HG03139 (cell line): Measurements from ENCODE around the gene SUN2.

ENCODE experiments used
- ATAC-seq: cut with Tn5 transposase; IDR thresholded peaks from one replicate; pipeline ENCODE4 v1.9.1; 2021; ENCODE audit not compliant: unreplicated experiment

The SUN2 gene

DNA sequence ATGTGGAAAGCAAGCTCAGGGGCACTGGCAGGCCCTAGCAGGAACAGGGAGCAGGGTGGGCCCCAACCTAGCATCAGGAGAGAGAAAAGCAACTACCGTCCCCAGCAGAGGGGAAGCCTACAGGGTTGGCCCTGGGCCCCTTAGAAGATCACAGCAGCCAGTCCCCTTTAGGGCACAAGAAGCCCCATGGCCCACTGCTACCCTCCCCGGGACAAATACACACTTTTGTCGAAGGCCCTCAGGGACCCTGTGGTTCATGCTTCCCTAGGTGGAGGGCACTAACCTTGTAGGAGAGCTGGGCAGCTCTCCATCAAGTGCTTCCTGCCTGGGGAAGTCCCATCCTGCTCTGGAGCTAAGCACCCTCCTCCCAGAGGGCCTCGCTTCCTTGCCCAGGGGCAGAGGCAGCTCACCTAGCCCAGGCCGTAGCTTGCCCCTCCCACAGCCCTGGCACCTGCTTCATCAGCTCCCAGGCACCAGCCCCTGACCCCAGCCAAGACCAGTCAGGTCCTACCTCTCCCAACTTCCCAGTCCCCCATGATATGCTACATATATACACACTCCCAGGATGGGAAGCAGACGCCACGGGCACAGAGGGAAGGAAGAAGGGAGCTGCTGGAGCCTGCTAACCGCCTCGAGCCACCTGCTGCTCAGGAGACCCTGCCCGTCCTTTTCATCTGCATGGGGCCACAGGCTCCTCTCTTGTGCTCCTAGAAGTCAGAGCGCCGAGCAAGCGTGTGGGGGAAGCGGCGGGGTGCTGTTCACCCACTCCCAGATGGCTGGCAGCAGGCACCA is 20.1 kb downstream of the SUN2 start:
- ATAC-seq, result no peak

DNA sequence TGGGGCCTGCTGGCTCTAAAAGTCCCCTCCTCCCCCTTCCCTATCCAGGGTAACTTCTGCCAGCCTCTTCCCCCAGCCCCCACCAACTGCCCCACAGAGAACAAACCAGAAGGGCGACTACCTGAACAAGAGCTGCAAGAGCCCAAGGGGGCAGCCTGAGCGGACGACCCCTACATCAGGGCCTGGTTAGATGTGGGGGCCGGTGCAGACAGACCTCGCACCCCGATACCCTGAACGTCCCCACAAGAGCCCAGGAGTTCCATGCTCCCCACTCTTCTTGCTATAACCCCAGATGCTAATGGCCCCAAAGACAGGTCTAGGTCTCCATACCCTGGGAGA is 20.7 kb downstream of the SUN2 start:
- no peak for ATAC-seq

DNA sequence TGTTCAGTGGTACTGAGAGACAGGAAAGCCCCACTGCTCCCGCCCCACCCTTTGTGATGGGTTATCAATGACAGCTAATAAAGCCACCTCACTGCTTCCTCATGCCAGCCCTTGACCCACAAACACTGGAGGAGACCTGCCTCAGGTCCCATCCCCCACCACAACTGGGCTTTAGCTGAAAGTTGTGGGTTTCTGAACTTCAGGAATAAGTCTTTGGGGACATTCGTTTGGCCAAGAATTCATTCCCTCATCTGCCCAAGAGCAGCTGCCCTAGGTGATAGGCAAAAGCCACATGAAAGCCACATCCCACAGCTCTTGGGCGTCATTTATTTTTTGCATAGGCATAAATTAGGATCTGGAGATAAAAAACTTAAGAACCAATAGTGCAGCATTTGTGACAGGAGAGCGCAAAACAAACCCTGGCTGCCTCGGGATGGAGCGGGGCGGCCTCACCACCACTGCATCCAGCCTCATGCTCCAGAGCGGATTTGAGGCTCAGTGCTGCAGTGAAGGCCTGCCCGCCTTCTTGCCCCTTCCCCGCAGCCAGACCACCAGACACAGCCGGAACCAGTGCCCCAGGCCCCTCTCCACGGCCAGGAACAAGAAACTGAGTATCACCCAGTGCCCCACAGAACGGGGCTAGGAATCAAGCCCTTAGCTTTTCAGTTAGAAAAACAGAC is 21.2 kb downstream of the SUN2 start:
- ATAC-seq, result no peak

DNA sequence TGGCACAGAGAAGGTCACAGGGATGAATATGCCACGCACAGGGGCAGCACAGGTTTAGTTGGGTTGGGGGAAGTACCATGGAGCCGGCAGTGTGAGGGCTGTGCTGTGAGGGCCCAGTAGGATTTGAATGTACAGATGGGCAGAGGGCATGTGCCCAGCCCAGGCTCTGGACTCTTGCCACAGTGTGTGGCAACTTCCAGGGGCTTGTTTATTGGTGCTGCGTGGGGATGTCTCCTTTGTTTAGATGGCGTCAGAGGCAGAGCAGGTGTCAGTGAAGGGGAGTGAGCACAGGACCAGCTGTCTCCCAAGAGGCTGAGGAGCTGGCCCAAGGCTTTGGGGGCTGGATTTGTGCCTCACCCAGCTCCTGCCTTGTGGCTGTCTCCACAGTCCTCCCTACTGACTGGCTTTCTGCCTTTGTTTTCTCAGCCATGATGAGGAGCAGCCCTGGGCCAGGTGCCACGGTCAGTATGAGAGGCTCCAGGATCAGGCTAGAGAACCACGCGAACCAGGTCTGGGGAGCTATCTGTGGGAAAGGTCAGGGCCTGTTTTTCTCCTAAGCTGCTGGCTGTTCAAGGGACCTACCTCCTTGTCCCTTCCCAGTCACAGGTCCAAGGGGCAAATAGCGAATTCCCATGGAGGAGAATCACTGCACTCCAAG is 21.9 kb downstream of the SUN2 start:
- ATAC-seq, result no peak

DNA sequence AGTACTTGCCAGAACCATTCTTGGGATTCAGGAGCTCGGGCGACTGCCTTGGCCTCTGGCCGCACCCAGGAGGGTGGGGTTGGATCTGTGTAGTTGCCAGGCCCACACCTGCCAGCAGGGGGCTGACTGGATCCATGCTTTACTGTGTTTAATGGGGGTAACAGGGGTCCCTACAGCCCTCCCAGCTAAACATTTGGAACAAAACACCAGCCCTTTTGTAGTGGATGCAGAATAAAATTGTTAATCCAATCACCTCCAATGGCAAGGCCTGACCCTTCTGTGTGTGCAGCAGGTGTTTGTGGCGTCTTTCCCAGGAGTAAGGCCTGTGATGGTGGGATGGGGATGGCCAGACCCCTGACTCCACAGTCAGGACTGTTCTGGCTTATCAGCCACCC is 22.5 kb downstream of the SUN2 start:
- ATAC-seq, result no peak

DNA sequence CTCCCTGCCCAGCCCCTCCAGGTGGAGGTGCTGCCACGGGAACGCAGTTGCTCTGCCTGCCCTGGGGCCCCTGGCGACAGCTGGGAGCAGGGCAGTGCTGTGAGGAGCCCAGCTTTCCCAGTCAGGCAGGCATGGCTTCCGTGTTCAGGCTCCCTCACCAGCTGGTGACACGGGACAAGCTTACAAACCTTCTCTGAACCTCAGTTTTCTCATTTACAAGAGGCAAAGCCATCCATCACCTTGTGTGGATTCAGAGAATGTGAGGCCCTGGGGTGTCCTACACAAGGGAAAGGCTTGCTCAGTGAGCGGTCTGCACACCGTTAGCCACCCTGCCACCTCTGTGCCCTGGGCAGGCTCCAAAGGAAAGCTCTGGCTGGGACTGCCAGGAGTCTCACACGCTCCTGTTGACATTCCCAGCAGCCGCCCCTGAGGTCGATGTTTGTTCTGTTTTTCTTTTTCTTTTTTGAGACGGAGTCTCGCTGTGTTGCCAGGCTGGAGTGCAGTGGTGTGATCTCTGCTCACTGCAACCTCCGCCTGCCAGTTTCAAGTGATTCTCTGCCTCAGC is 23.5 kb downstream of the SUN2 start:
- no peak for ATAC-seq

DNA sequence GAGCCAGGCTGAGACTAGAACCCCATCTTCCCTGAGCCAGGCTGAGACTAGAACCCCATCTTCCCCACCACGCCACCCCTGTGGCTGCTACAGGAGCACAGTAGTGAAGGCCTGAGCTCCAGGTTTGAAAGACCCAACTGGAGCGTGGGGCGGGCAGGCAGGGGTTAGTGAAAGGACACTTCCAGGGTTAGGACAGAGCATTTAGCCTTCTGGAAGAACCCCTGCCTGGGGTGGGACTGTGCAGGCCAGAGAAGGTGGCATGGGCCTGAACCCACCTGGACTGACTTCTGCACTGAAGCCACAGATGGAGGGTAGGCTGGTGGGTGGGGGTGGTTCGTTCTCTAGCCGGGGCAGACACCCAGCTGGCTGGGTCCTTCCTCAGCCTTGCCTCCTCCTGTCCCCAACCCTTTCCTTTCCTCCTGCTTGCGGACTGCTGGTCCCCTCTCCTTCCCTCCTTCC is 24.1 kb downstream of the SUN2 start:
- ATAC-seq, result no peak

DNA sequence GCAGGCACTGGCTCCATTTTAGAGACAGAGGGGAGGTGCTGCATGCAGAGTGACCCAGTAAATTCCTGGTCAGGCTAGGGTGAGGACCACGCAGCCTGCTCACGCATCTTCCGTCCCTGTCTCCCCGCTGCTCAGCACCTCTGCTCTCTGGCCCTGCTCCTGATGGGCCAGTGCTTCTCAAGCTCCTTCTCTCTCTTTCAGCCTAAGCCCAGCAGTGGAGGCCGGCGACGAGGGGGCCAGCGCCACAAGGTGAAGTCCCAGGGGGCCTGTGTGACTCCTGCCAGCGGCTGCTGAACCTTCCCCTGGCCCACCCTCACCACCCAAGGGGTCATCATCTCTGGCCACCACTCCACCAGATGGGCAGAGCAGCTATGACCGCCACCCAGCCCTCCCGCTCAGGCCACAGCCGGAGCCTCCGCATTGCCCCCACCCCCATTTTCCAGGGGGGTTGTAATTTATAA is 25.4 kb downstream of the SUN2 start:
- no peak for ATAC-seq

DNA sequence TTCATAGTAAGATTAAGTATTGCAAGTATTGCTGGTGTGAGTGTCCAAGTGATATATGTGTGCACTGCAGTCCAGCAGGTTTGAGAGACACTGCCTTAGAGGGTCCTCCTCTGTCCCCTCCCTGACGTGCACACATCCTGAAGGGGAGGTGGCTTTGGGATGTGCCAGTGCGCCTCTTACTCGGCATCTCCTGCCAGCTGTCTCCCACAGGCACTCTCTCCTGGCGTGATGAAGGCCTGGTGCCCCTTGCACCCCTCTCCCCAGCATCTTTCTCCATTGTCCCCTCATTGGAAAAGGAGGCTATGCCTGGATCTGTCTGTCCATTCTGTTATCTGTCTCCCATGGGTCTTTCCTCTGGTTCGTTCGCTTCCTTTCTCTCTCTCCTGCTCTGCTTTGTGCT is 25.9 kb downstream of the SUN2 start:
- no peak for ATAC-seq

DNA sequence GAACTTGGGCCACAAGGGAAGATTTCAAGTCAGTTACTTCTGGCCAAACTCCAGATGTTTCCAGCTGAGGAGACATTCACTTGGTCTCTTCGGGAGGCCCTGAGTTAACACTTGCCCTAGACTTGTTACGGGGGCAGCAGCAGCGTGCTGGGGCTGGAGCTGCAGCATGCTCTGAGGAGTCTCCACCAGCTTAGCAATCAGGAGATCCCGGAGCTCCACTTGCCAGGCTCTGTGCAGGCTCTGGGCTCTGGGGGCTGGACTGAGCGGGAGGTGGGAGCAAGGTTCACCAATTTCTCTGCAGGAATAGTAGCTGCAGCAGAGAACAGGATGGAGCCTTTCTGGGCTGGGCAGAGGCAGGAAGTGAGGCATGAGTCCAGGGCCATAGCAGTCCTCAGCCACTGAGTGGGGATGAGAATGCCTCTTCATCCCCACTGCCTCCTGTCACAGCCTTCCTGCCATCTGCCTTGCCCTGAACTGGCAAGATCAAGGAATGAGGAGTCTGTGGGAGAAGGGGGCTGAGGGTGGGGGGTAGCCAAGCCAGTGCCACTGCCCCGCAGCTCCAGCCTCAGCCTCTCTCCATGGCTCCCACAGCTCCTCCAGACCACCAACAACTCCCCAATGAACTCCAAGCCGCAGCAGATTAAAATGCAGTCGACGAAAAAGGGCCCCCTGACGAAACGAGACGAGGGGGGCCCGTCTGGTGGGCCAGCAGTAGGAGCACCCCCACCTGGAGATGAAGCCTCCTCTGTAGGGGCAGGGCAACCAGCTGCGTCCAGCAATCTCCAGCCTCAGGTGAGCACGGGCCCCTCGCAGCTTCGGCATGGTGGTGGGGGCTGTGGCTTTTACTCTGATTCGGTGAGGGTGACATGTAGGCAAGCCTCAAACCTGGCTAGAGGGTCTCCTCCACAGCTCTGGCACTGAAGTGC is 26.7 kb downstream of the SUN2 start:
- ATAC-seq, result no peak

DNA sequence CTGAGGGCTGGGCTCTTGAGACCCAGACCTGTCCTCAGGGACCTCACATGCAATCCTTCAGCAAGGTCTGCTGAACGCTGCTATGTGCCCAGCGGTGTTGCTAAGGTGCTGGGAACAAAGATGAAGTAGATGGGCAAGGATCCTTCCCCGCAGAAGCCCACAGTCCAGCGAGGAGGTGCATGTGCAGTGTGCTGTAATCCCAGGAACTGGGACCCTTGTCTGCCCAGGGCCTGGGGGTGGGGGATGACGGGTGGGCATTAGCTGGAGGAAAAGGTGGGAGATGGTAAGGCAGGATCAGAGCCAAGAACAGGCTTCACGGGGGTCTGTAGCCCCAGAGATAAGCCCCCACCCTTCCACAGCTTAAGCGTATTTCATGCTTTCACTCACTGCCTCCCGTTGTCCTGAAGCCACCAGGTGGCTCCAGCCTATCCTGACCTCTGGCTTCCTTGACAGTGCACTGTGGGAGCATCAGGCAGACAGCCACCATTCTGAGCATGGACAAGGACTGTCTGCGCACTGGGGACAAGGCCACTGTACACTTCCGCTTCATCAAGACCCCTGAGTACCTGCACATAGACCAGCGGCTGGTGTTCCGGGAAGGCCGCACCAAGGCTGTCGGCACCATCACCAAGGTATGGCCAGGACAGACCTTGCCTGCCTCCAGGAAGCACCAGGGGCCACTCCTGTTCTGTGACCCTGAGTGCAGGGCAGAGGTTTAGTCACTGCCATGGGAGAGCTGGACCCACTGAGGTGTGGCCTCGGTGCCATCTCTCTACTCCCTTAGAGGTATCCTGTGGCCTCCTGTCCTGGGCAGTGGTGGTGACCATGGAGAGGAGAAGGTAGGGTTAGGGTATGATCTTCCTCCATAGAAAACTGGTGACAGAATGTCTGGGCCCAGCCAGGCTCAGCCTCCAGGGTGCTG is 28.0 kb downstream of the SUN2 start:
- no peak for ATAC-seq

DNA sequence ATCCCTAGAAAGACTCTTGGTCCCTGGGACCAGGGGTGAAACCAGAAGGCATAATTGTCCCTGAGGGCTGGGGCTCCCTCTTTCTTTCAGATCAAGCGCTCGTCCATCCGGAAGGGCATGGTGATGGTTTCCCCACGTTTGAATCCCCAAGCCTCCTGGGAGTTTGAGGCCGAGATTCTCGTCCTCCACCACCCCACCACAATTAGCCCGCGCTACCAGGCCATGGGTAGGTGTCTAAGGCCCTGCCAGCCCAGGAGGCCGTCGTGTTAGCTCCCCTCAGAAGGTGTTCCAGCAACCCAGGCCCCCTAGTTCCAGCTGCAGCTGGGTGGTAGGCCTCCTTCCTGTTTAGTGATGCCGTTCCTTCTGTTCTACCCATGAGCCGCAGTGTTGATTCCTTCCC is 28.7 kb downstream of the SUN2 start:
- ATAC-seq, result no peak

DNA sequence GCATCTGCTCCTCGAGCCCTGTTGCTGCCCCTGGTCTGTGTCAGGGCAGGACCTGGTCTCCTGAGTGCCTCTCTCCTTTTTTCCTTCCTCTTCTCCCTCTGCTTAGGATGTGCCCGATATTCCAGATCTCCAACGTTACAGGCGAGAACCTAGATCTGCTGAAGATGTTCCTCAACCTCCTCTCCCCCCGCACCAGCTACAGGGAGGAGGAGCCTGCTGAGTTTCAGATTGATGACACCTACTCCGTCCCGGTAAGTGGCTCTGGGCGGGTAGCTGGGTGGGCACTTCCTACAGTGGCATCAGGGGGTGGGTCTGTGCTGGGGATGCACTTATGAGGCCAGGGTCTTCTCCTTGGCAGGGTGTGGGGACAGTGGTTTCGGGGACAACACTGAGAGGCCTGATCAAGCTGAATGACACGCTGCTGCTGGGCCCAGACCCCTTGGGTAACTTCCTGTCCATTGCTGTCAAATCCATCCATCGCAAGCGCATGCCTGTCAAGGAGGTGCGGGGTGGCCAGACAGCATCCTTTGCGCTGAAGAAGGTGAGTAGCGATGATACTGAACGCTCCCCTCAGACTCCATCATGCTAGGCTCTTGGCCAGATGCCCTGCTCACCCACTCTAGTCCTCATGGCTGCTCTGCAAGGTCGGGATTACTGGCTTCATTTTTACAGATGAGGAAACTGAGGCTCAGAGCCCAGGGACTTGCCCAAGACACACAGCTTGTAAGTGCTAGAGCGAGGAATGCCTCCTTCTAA is 29.7 kb downstream of the SUN2 start:
- no peak for ATAC-seq

DNA sequence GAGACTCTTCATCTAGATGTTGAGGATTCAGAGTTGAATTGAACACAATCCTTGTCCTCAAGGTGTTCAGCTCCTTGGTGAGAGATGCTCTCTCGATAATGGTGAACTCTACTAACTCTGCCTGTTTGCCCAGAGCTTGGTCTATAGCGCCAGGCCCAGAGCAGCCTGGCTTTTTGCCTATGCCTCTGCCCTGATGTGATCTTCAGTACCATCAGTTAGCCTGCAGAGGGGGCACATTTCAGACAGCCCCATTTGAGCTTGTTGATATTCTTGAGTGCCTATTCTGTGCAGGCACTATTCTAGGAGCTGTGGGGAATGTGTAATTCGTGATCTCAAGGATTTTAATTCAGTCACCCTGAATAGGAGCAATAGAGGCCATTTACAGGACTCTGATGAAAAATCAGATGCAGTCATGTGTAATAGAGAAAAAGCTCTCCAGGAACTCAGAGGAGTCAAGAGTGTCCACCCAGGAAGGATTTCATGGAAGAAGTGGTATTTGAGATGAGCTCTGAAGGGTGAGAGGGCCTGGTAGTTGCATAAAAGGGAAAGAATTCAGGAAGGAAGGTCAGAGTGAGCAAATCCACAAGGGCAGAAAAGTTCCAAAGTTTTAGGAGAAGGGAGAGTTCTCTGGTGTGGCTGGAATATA is 30.7 kb downstream of the SUN2 start:
- ATAC-seq, result no peak

DNA sequence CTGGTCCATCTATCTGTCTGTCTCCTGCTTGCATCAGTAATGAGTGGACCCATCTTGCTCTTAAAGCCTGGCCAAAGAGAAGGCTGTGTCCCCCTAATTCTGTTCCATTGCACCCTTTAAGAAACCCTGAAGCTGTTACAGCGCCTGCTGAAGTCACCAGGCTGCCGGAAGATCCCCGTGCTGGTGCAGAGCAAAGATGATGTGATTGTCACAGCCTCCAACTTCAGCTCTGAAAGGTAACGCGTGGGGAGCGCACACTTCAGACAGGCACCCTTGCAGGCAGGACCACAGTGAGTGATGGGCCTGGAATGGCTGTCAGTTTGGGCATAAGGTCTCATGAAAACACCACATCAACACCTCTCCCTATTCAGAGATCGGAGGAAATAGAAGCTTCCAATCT is 31.6 kb downstream of the SUN2 start:
- ATAC-seq, result no peak

DNA sequence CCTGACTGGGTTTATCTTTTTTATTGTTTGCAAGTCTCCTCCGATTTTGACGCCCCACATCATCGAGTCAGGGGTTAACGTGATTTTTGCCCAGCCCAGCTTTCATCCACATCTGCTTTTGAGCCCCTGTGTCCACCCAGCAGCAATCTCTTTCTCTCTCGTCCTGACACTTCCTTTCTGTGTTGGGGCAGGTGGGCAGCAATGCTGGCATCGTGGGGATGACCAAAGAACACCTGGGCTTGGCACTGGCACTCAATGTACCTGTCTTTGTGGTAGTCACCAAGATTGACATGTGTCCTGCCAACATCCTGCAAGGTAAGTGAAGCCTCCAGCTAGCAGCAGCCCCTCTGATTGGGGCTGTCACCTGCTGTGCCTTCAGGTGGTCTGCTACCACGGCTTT is 34.2 kb downstream of the SUN2 start:
- no peak for ATAC-seq

DNA sequence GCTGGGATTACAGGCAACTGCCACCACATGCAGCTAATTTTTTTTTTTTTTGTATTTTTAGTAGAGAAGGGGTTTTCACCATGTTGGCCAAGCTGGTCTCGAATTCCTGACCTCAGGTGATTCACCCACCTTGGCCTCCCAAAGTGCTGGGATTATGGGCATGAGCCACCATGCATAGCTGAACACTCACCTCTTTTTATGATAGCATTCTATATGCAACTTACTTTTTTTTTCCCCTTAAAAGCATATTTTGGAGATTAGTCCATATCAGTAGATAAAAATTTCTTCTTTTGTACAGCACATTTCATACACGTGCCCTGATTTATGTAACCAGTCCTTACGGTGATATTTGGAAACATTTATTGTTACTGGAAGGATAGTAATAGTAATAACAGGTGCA is 35.4 kb downstream of the SUN2 start:
- ATAC-seq, result no peak

DNA sequence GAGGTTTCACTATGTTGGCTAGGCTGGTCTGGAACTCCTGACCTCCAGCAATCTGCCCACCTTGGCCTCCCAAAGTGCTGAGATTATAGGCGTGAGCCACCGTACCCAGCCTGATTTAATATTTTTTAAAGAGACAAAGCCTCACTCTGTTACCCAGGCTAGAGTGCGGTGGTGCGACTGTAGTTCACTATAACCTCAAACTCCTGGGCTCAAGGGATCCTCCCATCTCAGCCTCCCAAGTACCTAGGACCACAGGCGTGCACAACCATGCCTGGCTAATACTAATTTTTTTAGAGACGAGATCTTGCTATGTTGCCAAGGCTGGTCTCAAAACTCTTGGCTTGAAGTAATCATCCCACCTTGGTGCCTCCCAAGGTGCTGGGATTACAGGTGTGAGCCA is 36.6 kb downstream of the SUN2 start:
- ATAC-seq, result no peak

DNA sequence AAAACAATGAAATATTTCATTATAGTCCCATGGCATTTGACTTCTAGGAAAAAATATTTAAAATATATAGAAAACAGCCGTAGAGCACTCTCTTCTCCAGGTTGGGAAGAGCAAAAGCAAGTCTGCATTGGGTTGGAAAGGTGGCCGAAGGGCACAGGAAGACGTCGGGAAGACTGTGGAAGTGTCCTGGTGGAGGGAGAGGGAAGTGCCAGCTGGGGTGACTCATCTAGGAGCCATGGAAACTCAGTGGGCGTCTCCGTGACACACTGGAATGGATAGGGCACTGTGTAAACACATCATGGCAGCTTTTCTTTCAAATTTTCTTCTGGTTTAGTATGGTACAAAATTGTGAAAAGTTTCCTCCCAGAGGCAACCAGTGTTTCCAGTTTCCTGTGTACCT is 37.4 kb downstream of the SUN2 start:
- no peak for ATAC-seq
